HEK293T (cell line): ENCODE measurements around the gene ADGRL3.

ENCODE experiments used
- CTCF ChIA-PET: fragments of 350-600 bp; formaldehyde crosslinking; extraction: SDS; loops from one replicate; lab custom pipeline; 2021; ENCODE audit warnings: antibody characterized with exemption, inconsistent platforms; lab: Yijun Ruan, JAX
- POLR2A ChIA-PET: fragments of 350-600 bp; formaldehyde crosslinking; extraction: SDS; loops from one replicate; lab custom pipeline; 2020; ENCODE audit warnings: antibody characterized with exemption, inconsistent platforms; lab: Yijun Ruan, JAX
- DNase-seq: peaks from one replicate; pipeline ENCODE4 v3.0.0; 2012; ENCODE audit warnings: mixed read lengths; ENCODE audit errors: extremely low spot score
- ARNT ChIP-seq: fragments of 450-650 bp; IDR thresholded peaks from 2 replicates; pipeline ENCODE4 v1.6.1; 2017; ENCODE audit warnings: mild to moderate bottlenecking
- BHLHE40 ChIP-seq: fragments of 450-650 bp; IDR thresholded peaks from 2 replicates; pipeline ENCODE4 v1.6.1; 2016; ENCODE audit warnings: mild to moderate bottlenecking, moderate library complexity, borderline replicate concordance
- CTBP1 ChIP-seq: fragments of 450-650 bp; IDR thresholded peaks from 2 replicates; pipeline ENCODE4 v1.6.1; 2016; ENCODE audit warnings: borderline replicate concordance
- ELF4 ChIP-seq: fragments of 450-650 bp; IDR thresholded peaks from 2 replicates; pipeline ENCODE4 v1.6.1; 2017; ENCODE audit warnings: antibody characterized with exemption
- FOXA1 ChIP-seq: fragments of 450-650 bp; IDR thresholded peaks from 2 replicates; pipeline ENCODE4 v1.6.1; 2016; ENCODE audit warnings: mild to moderate bottlenecking
- FOXK2 ChIP-seq: fragments of 450-650 bp; IDR thresholded peaks from 2 replicates; pipeline ENCODE4 v1.6.1; 2016; ENCODE audit warnings: mild to moderate bottlenecking
- FOXM1 ChIP-seq: fragments of 450-650 bp; IDR thresholded peaks from 2 replicates; pipeline ENCODE4 v1.6.1; 2017; ENCODE audit warnings: mild to moderate bottlenecking, borderline replicate concordance
- HDGF ChIP-seq: fragments of 450-650 bp; IDR thresholded peaks from 2 replicates; pipeline ENCODE4 v1.6.1; 2017; ENCODE audit warnings: antibody characterized with exemption, borderline replicate concordance
- L3MBTL2 ChIP-seq: fragments of 450-650 bp; conservative IDR thresholded peaks from 2 replicates; pipeline ENCODE4 v1.6.1; 2016; ENCODE audit warnings: mild to moderate bottlenecking
- LEF1 ChIP-seq: fragments of 450-650 bp; IDR thresholded peaks from 2 replicates; pipeline ENCODE4 v1.6.1; 2017; ENCODE audit warnings: mild to moderate bottlenecking, borderline replicate concordance
- NFRKB ChIP-seq: fragments of 450-650 bp; IDR thresholded peaks from 2 replicates; pipeline ENCODE4 v1.6.1; 2016; ENCODE audit warnings: mild to moderate bottlenecking, moderate library complexity
- PKNOX1 ChIP-seq: fragments of 450-650 bp; IDR thresholded peaks from 2 replicates; pipeline ENCODE4 v1.6.1; 2016
- SP1 ChIP-seq: fragments of 450-650 bp; IDR thresholded peaks from 2 replicates; pipeline ENCODE4 v1.6.1; 2017
- SUZ12 ChIP-seq: fragments of 450-650 bp; IDR thresholded peaks from 2 replicates; pipeline ENCODE4 v1.6.1; 2016; ENCODE audit warnings: mild to moderate bottlenecking
- TARDBP ChIP-seq: fragments of 450-650 bp; IDR thresholded peaks from 2 replicates; pipeline ENCODE4 v1.6.1; 2016
- ZNF384 ChIP-seq: fragments of 450-650 bp; IDR thresholded peaks from 2 replicates; pipeline ENCODE4 v1.6.1; 2016

Gene ADGRL3

GRCh38 chr4:61583696-61584095 lies 383.6 kb downstream of the ADGRL3 start:
- ChIA-PET CTCF (no interaction called here), POLR2A (no interaction called here)
- TF ChIP-seq HDGF (no peak), SUZ12 (no peak), ELF4 (no peak), FOXK2 (no peak), CTBP1 (no peak), SP1 (no peak), L3MBTL2 (no peak), ZNF384 (no peak), LEF1 (no peak), NFRKB (no peak), PKNOX1 (no peak), FOXM1 (no peak), FOXA1 (no peak), BHLHE40 (no peak), ARNT (no peak), TARDBP (no peak)
- DNase-seq: no peak

GRCh38 chr4:61588621-61589402 lies 388.7 kb downstream of the ADGRL3 start:
- CTCF ChIA-PET: no interaction called here
- TF ChIP-seq FOXM1 (no peak), SP1 (no peak), LEF1 (no peak), CTBP1 (no peak), L3MBTL2 (no peak), ZNF384 (no peak), FOXK2 (no peak), FOXA1 (no peak), HDGF (no peak)
- no peak for DNase-seq
- POLR2A ChIA-PET: no interaction called here

- TF ChIP-seq ELF4: no peak
- no peak for TF ChIP-seq ZNF384
- TF ChIP-seq LEF1: no peak
- TF ChIP-seq SUZ12: no peak
- TF ChIP-seq FOXM1: no peak
- no peak for TF ChIP-seq FOXK2
- no peak for TF ChIP-seq L3MBTL2
- no peak for TF ChIP-seq HDGF
- TF ChIP-seq FOXA1: no peak
- ChIA-PET POLR2A (interaction anchor here (1.4 kb wide), 1 partner anchor 42 kb away, joined by 5 read pairs; no protein-coding TSS in a partner anchor), CTCF (no interaction called here)
- no peak for DNase-seq
Measured at GRCh38 chr4:61590881-61591280, 390.8 kb downstream of the ADGRL3 start.

- ChIA-PET CTCF (interaction anchor here (0.6 kb wide), 1 partner anchor 323 kb away, joined by 3 read pairs; no protein-coding TSS in a partner anchor), POLR2A (no interaction called here)
- TF ChIP-seq CTBP1 (no peak), NFRKB (no peak), TARDBP (no peak), FOXM1 (no peak), BHLHE40 (no peak), PKNOX1 (no peak), FOXA1 (no peak), L3MBTL2 (no peak)
- no peak for DNase-seq
Measured at GRCh38 chr4:61596606-61597340, 396.6 kb downstream of the ADGRL3 start.

GRCh38 chr4:61603086-61603485 lies 403.0 kb downstream of the ADGRL3 start:
- TF ChIP-seq ARNT (no peak), PKNOX1 (no peak), FOXA1 (no peak)
- no peak for DNase-seq
- POLR2A ChIA-PET: no interaction called here
- CTCF ChIA-PET: interaction anchor here (1.0 kb wide), 1 partner anchor 10 kb away, joined by 3 read pairs; no protein-coding TSS in a partner anchor

GRCh38 chr4:61604054-61604453 lies 403.9 kb downstream of the ADGRL3 start:
- no peak for TF ChIP-seq FOXA1
- TF ChIP-seq BHLHE40: no peak
- no peak for TF ChIP-seq PKNOX1
- no peak for TF ChIP-seq FOXM1
- TF ChIP-seq SP1: no peak
- no peak for TF ChIP-seq CTBP1
- TF ChIP-seq TARDBP: no peak
- TF ChIP-seq HDGF: no peak
- TF ChIP-seq ARNT: no peak
- TF ChIP-seq LEF1: no peak
- TF ChIP-seq SUZ12: no peak
- TF ChIP-seq L3MBTL2: no peak
- no peak for TF ChIP-seq ZNF384
- no peak for TF ChIP-seq NFRKB
- POLR2A ChIA-PET: no interaction called here
- CTCF ChIA-PET: no interaction called here
- no peak for DNase-seq
